SK-N-SH treated with all-trans-retinoic acid at 6 μM for 48 hours (cell line): Measurements from ENCODE around the gene ARHGDIB.
A peak's percentile ranks its signal among the peaks of the same experiment; 100 is the strongest.

ENCODE experiments used
- ATAC-seq: fragments of 200-7000 bp; cut with Tn5 transposase; 3 replicates; pipeline ENCODE4 v1.9.1; 2020; ENCODE audit warnings: mild to moderate bottlenecking, moderate library complexity
- ARNTL ChIP-seq: fragments of 450-650 bp; formaldehyde crosslinking; IDR thresholded peaks from 2 replicates; pipeline ENCODE4 v1.5.0; 2020; ENCODE audit warnings: low read depth, mild to moderate bottlenecking, moderate library complexity, borderline replicate concordance
- BACH2 ChIP-seq: fragments of 250-450 bp; sonication (Bioruptor Pico); IDR thresholded peaks from 2 replicates; pipeline ENCODE4 v1.9.0; 2021; ENCODE audit warnings: mild to moderate bottlenecking, borderline replicate concordance
- CREB5 ChIP-seq: fragments of 250-450 bp; sonication (Bioruptor Pico); IDR thresholded peaks from 2 replicates; pipeline ENCODE4 v1.5.1; 2020; ENCODE audit warnings: low read depth, mild to moderate bottlenecking, moderate library complexity
- CSDC2 ChIP-seq: fragments of 250-450 bp; sonication (Bioruptor Pico); IDR thresholded peaks from 2 replicates; pipeline ENCODE4 v1.5.0; 2020; ENCODE audit warnings: mild to moderate bottlenecking, moderate library complexity
- CSRNP3 ChIP-seq: fragments of 250-450 bp; sonication (Bioruptor Pico); IDR thresholded peaks from 2 replicates; pipeline ENCODE4 v1.5.1; 2021; ENCODE audit warnings: mild to moderate bottlenecking, moderate library complexity
- ESRRG ChIP-seq: fragments of 250-450 bp; sonication (Bioruptor Pico); IDR thresholded peaks from 2 replicates; pipeline ENCODE4 v1.6.1; 2021; ENCODE audit warnings: mild to moderate bottlenecking
- GLIS3 ChIP-seq: fragments of 250-450 bp; sonication (Bioruptor Pico); IDR thresholded peaks from 2 replicates; pipeline ENCODE4 v1.5.0; 2020; ENCODE audit warnings: mild to moderate bottlenecking, moderate library complexity
- OSR1 ChIP-seq: fragments of 250-450 bp; sonication (Bioruptor Pico); IDR thresholded peaks from 2 replicates; pipeline ENCODE4 v1.8.0; 2022; ENCODE audit warnings: moderate library complexity, mild to moderate bottlenecking, inconsistent platforms
- PATZ1 ChIP-seq: fragments of 250-450 bp; sonication (Bioruptor Pico); IDR thresholded peaks from 2 replicates; pipeline ENCODE4 v1.8.0; 2020; ENCODE audit warnings: mild to moderate bottlenecking, moderate library complexity, borderline replicate concordance
- POU6F1 ChIP-seq: fragments of 250-450 bp; sonication (Bioruptor Pico); IDR thresholded peaks from 2 replicates; pipeline ENCODE4 v1.8.0; 2021; ENCODE audit warnings: low read depth, mild to moderate bottlenecking, moderate library complexity, borderline replicate concordance
- PPARA ChIP-seq: fragments of 250-450 bp; sonication (Bioruptor Pico); IDR thresholded peaks from 2 replicates; pipeline ENCODE4 v1.5.0; 2020; ENCODE audit warnings: mild to moderate bottlenecking, borderline replicate concordance
- RARB ChIP-seq: fragments of 250-450 bp; sonication (Bioruptor Pico); IDR thresholded peaks from 2 replicates; pipeline ENCODE4 v1.8.0; 2021; ENCODE audit warnings: mild to moderate bottlenecking, moderate library complexity
- SNAI2 ChIP-seq: fragments of 250-450 bp; sonication (Bioruptor Pico); IDR thresholded peaks from 2 replicates; pipeline ENCODE4 v1.5.0; 2020; ENCODE audit warnings: mild to moderate bottlenecking, moderate library complexity
- TCF4 ChIP-seq: fragments of 250-450 bp; sonication (Bioruptor Pico); IDR thresholded peaks from 2 replicates; pipeline ENCODE4 v1.8.0; 2021; ENCODE audit warnings: mild to moderate bottlenecking, moderate library complexity, borderline replicate concordance
- TOX ChIP-seq: fragments of 250-450 bp; sonication (Bioruptor Pico); IDR thresholded peaks from 2 replicates; pipeline ENCODE4 v1.8.0; 2021; ENCODE audit warnings: mild to moderate bottlenecking, moderate library complexity, borderline replicate concordance
- TSHZ2 ChIP-seq: fragments of 250-450 bp; sonication (Bioruptor Pico); IDR thresholded peaks from 2 replicates; pipeline ENCODE4 v1.5.0; 2020; ENCODE audit warnings: mild to moderate bottlenecking, moderate library complexity
- ZFP3 ChIP-seq: fragments of 250-450 bp; sonication (Bioruptor Pico); IDR thresholded peaks from 2 replicates; pipeline ENCODE4 v1.5.0; 2020; ENCODE audit warnings: mild to moderate bottlenecking, moderate library complexity
- ZFP30 ChIP-seq: fragments of 450-650 bp; formaldehyde crosslinking; IDR thresholded peaks from 2 replicates; pipeline ENCODE4 v1.5.0; 2022; ENCODE audit warnings: mild to moderate bottlenecking, moderate library complexity
- ZNF565 ChIP-seq: fragments of 450-650 bp; formaldehyde crosslinking; conservative IDR thresholded peaks from 2 replicates; pipeline ENCODE4 v1.5.0; 2020; ENCODE audit warnings: low read depth, mild to moderate bottlenecking, moderate library complexity
- ZNF8 ChIP-seq: fragments of 450-650 bp; formaldehyde crosslinking; IDR thresholded peaks from 2 replicates; pipeline ENCODE4 v1.5.0; 2020; ENCODE audit warnings: mild to moderate bottlenecking, moderate library complexity

ARHGDIB gene

GRCh38 chr12:14937689-14938088 is 23.7 kb downstream of the ARHGDIB start (continued):
- TF ChIP-seq CREB5, result no peak
- no peak for TF ChIP-seq ARNTL (CRISPR knock-in tag)

- TF ChIP-seq GLIS3 (CRISPR knock-in tag) (no peak), SNAI2 (no peak), PATZ1 (CRISPR knock-in tag) (no peak), TOX (no peak), ESRRG (CRISPR knock-in tag) (no peak), TCF4 (no peak), OSR1 (CRISPR knock-in tag) (no peak)
- peak; percentile 21; the same call in 1 of the 3 replicates for ATAC-seq
Observed at GRCh38 chr12:14937014-14937413, 24.4 kb downstream of the ARHGDIB start.

- ATAC-seq, result peak; percentile 65
- TF ChIP-seq ZNF565 (CRISPR knock-in tag) (no peak), TCF4 (no peak), GLIS3 (CRISPR knock-in tag) (no peak), PPARA (no peak), TOX (no peak), ZFP30 (no peak), CREB5 (no peak), ZNF8 (CRISPR knock-in tag) (no peak), CSDC2 (CRISPR knock-in tag) (no peak), POU6F1 (CRISPR knock-in tag) (no peak), OSR1 (CRISPR knock-in tag) (no peak), SNAI2 (no peak), BACH2 (CRISPR knock-in tag) (no peak), ZFP3 (no peak), CSRNP3 (CRISPR knock-in tag) (no peak), PATZ1 (CRISPR knock-in tag) (no peak), ESRRG (CRISPR knock-in tag) (no peak), TSHZ2 (CRISPR knock-in tag) (no peak), RARB (CRISPR knock-in tag) (no peak)
- TF ChIP-seq, all 23 proteins: peak for 0
Observed at GRCh38 chr12:14936224-14936861, 25.1 kb downstream of the ARHGDIB start.
